Neuron (in vitro differentiated cells): ENCODE measurements around the gene ITIH5.

Experiments used
- H2AFZ ChIP-seq: one replicate; pipeline ENCODE4 v1.6.1; 2013; ENCODE audit warnings: low read depth, mild to moderate bottlenecking, inconsistent platforms, low read length, moderate library complexity
- H3K27me3 ChIP-seq: one replicate; pipeline ENCODE4 v1.6.1; 2013; ENCODE audit warnings: low read length; ENCODE audit not compliant: insufficient read depth
- H3K36me3 ChIP-seq: one replicate; pipeline ENCODE4 v1.6.1; 2013; ENCODE audit warnings: low read length; ENCODE audit not compliant: insufficient read depth
- H3K4me1 ChIP-seq: one replicate; pipeline ENCODE4 v1.6.1; 2013; ENCODE audit warnings: low read length; ENCODE audit not compliant: insufficient read depth
- H3K4me3 ChIP-seq: 2 replicates; pipeline ENCODE4 v1.5.1; 2013; ENCODE audit warnings: mild to moderate bottlenecking, low read length, moderate library complexity
- H3K9me3 ChIP-seq: one replicate; pipeline ENCODE4 v1.6.1; 2013; ENCODE audit warnings: low read length

Gene ITIH5

GRCh38 chr10:7544203-7544602 lies 122.6 kb downstream of the ITIH5 start:
- H3K4me3 ChIP-seq = no peak overlapping the region
- H2AFZ ChIP-seq = no peak overlapping the region
- H3K27me3 ChIP-seq = no peaks in the 10 kb centered on the region
- no peaks in the 10 kb centered on the region for H3K36me3 ChIP-seq
- H3K4me1 ChIP-seq = peaks cover 2% of the 10 kb centered on the region
- H3K9me3 ChIP-seq = no peaks in the 10 kb centered on the region

- no peak overlapping the region for H3K4me3 ChIP-seq
- peaks cover 2% of the 10 kb centered on the region for H3K4me1 ChIP-seq
- H2AFZ ChIP-seq = no peak overlapping the region
- no peaks in the 10 kb centered on the region for H3K27me3 ChIP-seq
- H3K36me3 ChIP-seq = no peaks in the 10 kb centered on the region
- H3K9me3 ChIP-seq = no peaks in the 10 kb centered on the region
These were observed 124.4 kb downstream of the ITIH5 start for GRCh38 chr10:7542189-7542914.

GRCh38 chr10:7541137-7542087 lies 125.4 kb downstream of the ITIH5 start:
- H3K9me3 ChIP-seq = no peaks in the 10 kb centered on the region
- no peaks in the 10 kb centered on the region for H3K27me3 ChIP-seq
- no peak overlapping the region for H2AFZ ChIP-seq
- H3K4me3 ChIP-seq = no peak overlapping the region
- peaks cover 2% of the 10 kb centered on the region for H3K4me1 ChIP-seq
- no peaks in the 10 kb centered on the region for H3K36me3 ChIP-seq

- Histone ChIP-seq H2AFZ (no peak overlapping the region), H3K9me3 (no peaks in the 10 kb centered on the region), H3K27me3 (no peaks in the 10 kb centered on the region), H3K4me1 (peaks cover 2% of the 10 kb centered on the region), H3K36me3 (no peaks in the 10 kb centered on the region), H3K4me3 (no peak overlapping the region)
These were observed 127.7 kb downstream of the ITIH5 start for GRCh38 chr10:7538970-7539654.

DNA sequence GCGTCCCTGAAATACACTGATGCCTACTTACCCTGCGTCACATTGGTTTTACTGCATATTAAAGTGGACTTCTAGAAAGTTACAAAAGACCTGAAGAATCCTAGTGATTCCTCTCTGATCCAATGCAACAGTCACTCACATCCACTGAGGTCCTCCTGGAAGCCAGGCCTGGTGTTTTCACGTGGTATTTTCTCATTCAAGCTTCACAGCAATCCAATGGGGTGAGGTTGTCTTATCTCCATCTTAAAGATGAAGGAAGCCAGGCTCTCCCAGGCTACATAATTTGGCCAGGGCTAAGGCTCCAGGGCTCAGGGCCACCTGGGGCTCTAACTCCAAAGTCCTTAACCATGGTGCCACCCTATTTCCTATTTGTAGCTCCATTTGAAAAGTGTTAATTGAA lies 129.6 kb downstream of the ITIH5 start:
- H3K4me1 ChIP-seq = peaks cover 2% of the 10 kb centered on the region
- no peaks in the 10 kb centered on the region for H3K9me3 ChIP-seq
- no peak overlapping the region for H3K4me3 ChIP-seq
- no peak overlapping the region for H2AFZ ChIP-seq
- no peaks in the 10 kb centered on the region for H3K36me3 ChIP-seq
- H3K27me3 ChIP-seq = peaks cover 4% of the 10 kb centered on the region

DNA sequence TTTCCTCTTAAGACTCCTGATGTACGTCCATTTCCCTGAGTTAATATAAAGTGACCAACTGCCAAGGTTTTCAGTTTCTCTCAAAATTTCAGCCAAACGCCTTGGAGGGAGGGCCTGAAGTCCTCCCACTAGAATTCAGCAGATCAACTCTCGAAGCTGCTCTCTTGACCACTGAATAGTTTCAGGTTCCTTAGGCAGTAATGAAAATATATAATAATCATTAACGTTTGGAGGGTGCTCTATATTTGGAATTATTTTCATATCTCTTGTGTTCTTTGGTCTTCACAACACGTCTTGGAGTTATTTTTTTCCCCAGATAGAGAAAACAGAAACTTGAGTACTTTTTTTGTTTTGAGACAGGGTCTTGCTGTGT lies 132.3 kb downstream of the ITIH5 start:
- no peak overlapping the region for H2AFZ ChIP-seq
- H3K9me3 ChIP-seq = no peaks in the 10 kb centered on the region

GRCh38 chr10:7533657-7534479 lies 132.9 kb downstream of the ITIH5 start:
- H3K27me3 ChIP-seq = peaks cover 4% of the 10 kb centered on the region
- no peaks in the 10 kb centered on the region for H3K4me1 ChIP-seq
- no peaks in the 10 kb centered on the region for H3K36me3 ChIP-seq
- H3K9me3 ChIP-seq = no peaks in the 10 kb centered on the region
- no peak overlapping the region for H3K4me3 ChIP-seq
- no peak overlapping the region for H2AFZ ChIP-seq

More for the DNA sequence above, 132.3 kb downstream of the ITIH5 start:
- Histone ChIP-seq H3K4me3 (no peak overlapping the region), H3K4me1 (no peaks in the 10 kb centered on the region), H3K27me3 (peaks cover 4% of the 10 kb centered on the region), H3K36me3 (no peaks in the 10 kb centered on the region)

GRCh38 chr10:7532723-7533498 lies 133.9 kb downstream of the ITIH5 start:
- peaks cover 4% of the 10 kb centered on the region for H3K27me3 ChIP-seq
- no peaks in the 10 kb centered on the region for H3K9me3 ChIP-seq
- H3K4me1 ChIP-seq = no peaks in the 10 kb centered on the region
- no peak overlapping the region for H2AFZ ChIP-seq
- no peak overlapping the region for H3K4me3 ChIP-seq
- no peaks in the 10 kb centered on the region for H3K36me3 ChIP-seq

GRCh38 chr10:7529638-7530037 lies 137.1 kb downstream of the ITIH5 start:
- Histone ChIP-seq H2AFZ (no peak overlapping the region), H3K27me3 (peaks cover 4% of the 10 kb centered on the region), H3K9me3 (no peaks in the 10 kb centered on the region)

DNA sequence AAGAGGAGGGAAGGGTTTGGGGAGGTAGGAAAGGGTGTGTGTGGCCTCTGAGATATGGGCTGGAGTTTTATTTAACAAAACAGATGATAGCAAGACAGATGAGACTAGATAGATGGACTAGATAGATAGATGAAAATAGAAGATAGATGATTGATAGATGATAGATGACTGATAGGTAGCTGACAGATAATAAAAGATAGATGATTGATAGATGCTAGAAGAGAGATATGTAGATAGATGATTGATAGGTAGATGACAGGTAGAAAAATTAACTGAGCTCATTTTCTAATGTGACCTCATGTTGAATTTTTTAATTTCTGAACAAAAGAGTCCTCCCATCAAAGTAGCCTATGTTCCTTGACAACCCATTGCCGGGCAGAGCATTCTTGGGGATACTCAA lies 139.3 kb downstream of the ITIH5 start:
- H2AFZ ChIP-seq = no peak overlapping the region
- no peaks in the 10 kb centered on the region for H3K9me3 ChIP-seq
- no peak overlapping the region for H3K4me3 ChIP-seq
- H3K27me3 ChIP-seq = no peaks in the 10 kb centered on the region
- H3K36me3 ChIP-seq = no peaks in the 10 kb centered on the region
- H3K4me1 ChIP-seq = no peaks in the 10 kb centered on the region

More at GRCh38 chr10:7529638-7530037, 137.1 kb downstream of the ITIH5 start:
- H3K4me1 ChIP-seq = no peaks in the 10 kb centered on the region
- H3K4me3 ChIP-seq = no peak overlapping the region
- no peaks in the 10 kb centered on the region for H3K36me3 ChIP-seq

DNA sequence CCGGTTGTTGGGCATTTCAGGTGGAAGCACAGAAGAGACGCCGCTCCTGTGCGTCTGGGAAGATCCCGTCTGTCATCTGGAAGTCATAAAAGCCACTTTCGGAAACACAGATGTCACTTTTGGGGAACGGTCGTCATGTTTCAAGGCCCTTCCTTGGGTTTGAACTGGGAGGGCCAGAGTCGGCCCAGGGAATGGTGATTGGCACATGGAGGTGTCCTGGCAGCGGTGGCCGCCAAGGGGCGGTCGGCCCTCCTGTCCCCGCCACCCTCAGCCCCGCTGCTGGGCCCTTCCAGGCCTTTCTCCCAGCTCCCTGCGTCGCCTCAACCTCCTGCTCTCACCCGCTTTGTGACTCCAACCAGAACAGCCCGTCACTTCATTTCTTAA lies 140.8 kb downstream of the ITIH5 start:
- H3K9me3 ChIP-seq = no peaks in the 10 kb centered on the region
- no peaks in the 10 kb centered on the region for H3K27me3 ChIP-seq
- H3K4me1 ChIP-seq = no peaks in the 10 kb centered on the region
- H3K4me3 ChIP-seq = no peak overlapping the region
- no peaks in the 10 kb centered on the region for H3K36me3 ChIP-seq
- H2AFZ ChIP-seq = no peak overlapping the region
